Suppressor macrophage (primary cell): ENCODE data around the gene HSD11B2.

Experiments used
- DNase-seq, 4 experiments: peaks; one replicate each; pipeline ENCODE4 v3.0.0-alpha.2; 2020 to 2022

The HSD11B2 gene

DNA sequence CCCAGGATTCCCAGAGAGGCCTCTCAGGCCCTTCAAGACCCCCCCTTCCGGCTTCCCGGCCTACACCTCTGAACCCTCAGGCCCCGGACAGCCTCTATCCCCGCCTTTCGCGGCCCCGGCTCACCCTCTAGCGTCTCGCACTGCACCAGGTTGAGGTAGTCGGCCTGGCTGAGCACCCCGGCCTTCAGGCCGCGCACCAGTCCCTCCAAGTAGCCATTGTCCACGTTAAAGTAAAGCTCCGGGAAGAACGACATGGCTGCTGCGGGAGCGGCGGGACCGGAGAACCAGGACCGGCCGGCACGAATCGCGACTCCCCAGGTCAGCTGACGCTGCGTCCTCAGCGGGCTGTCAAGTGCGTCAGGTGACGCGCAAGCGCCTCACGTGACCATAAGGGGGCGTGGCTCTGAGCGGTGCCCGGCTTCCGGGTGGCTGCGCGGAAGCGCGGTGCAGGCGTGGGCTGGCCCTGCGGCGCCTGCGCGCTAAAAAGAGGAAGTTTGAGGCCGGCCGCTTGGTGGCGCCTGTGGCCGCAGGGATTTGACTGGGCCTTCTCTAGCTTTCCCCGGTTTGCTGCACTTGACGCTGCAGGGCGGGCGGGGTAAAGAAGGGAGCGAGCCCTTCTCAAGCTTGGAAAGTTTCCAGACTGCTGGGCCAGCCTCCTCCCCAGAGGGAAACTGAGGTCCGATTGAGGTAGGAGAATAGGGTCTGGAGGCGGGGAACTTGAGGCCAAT, 50.1 kb downstream of the HSD11B2 start, which contains the start of gene ATP6V0D1:
ATP6V0D1 (minus strand) TSS at position 325 of the 728 bp plus-strand sequence; CDS start at position 254, 71 bp downstream.
- peak; percentile 100 for DNase-seq

DNA sequence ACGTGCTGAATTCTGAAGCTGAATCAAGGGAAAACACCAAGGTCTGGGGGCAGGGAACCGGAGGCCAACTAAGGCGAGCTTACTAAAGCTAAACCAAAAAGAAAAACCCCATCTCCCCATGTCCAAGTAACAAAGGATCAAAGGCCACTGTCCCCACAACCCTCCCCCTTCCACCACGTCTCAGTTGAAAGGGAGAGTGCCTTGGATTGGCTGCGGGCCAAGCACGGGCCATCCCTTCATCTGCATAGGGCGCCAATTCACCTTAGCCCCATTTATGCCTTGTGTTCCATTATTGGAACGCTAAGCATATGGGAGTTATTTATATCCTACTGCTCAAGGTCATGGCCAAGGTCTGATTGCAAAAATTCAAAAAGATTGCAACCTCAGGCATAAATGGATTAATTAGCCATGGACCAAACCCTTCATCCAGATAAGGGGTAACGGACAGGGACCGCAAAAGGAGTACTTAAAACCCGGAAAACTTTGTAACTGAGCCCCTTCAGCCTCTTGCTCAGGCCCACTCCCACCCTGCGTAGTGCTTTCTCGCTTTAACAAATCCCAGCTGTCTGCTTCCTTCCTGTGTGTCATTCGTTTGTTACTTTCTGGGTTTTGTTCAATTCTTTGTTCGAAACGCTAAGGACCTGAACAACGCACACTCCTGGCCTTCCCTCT, 50.8 kb downstream of the HSD11B2 start:
- peak in 2 of 4 experiments; percentile 53 to 58 for DNase-seq

DNA sequence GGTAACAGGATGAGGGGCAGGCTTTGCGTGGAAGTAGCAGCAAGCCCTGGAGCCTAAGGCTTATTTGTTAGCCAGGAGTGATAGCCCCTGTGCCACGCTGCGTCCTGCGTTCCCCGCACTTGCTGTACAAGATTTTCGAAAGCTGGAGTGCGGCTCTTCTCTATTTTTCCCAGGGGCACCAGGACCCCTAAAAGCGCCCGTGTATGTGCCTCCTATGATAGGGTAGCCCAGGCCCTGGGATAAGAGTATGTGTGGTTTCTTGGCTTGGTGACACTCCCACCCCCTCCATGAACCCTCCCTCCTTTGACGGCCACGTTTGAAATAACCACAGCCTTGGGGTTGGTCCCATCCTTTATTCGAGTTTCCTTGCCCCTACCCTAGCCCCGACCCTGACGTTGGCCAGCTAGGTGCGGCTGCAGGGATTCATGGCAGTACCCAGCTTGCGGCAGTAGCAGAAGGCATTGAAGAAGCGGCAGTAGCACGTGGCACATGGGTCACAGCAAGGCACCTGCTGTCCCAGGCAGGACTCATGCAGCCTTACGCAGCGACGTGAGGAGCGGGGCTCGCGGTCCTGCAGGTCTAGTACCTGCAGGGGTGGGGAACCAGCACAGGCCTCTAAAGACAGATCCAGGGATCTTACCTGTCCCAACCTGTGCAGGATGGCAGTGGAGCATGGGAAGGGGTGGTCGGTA, 51.5 kb downstream of the HSD11B2 start:
- no peak for DNase-seq

DNA sequence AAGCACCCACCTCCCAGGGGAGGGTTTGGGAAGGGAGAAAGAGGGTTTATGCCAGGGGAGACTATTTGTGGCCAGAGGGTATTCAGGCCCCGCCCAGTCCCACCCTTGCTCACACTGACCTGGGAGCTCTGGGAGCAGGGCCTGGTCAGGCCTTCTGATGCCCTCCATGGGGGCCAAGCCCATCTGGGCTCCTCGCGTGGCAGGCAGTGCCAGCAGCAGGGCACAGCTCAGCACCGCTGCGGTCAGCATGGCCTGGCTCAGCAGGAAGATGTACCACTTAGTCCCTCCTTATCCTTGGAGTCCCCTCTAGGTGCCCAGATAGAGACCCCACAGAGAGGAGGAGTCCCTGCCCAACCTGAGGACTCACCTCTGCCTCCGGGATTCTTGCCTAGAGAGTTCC, 52.2 kb downstream of the HSD11B2 start, which contains the start of gene AGRP:
AGRP (minus strand) TSS at position 398 of the 400 bp plus-strand sequence; CDS start at position 249, 149 bp downstream.
- no peak for DNase-seq

DNA sequence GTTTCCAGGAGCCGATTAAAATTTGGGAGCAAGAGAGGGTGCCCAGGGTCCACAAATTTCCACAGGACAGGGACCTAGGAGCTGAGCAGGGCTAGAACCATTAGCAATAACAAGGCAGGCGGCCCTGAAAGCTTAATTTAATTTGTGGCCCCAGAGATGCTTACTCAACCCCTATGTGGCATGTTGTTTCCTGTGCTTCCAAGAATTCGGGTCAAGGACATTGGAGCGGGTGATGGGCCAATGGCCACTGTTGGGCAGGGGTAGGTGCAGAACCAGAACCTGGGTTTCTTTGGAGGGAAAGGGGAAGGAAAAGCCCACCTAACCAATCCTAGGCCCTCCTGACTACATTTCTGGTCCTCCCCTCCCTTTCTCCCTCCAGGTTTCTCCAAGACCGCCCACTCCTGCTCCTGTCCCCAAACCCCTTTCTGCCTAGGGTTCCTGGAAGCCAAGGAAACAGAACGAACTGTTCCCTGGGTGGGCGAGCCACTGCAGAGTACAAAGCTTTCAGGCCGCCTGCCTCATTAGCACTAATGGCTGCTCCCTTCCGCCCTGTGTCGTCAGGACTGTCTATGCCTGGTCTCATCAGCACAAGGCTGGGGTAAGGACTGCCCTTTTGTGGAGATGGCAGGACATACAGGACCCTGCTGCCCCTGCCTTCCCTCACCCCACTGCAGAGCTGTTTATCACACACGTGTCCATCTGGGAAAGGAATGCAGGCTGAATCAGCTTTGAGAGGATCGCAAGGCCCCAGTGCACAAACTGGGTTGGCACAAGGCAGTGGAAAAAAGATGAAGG, 53.0 kb downstream of the HSD11B2 start:
- no peak for DNase-seq

DNA sequence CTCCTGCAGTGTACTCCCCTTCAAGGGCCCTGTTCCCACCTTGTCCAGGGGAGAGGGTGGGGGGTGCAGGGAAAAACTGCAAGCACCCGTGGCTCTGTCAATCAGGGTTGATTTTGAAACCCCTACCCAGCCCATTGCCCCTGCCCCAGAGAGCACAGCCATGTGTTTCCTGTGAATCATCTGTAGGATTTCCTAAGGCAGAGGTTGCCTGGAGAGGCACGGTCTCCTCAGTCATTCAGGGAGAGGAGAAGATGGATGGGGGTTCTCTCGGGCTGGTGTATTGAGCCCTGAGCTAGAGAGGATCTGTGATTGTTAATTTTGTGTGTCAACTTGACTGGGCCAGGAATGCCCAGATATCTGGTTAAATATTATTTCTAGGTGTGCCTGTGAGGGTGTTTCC, 55.9 kb downstream of the HSD11B2 start:
- DNase-seq: peak; percentile 52 to 77 (median 74)
